ENCODE results near the gene DAPK1.

DAPK1 gene

GRCh38 chr9:87601595-87601994, 103.9 kb downstream of the DAPK1 start:
- TF ChIP-seq CTCF (IDR thresholded peaks at IDR 0.05; ENCODE audit: low read depth, low read length, missing control alignments) = no peak
- no peak for DNase-seq (ENCODE audit: extremely low read depth, low read depth)
- no peak overlapping the region for H3K4me3 ChIP-seq (replicated peaks; ENCODE audit: low read depth, low read length)

- no peak overlapping the region for H3K4me3 ChIP-seq (replicated peaks; ENCODE audit: low read depth, low read length)
- DNase-seq (ENCODE audit: extremely low read depth, low read depth) = no peak
- TF ChIP-seq CTCF (IDR thresholded peaks at IDR 0.05; ENCODE audit: low read depth, low read length, missing control alignments) = no peak
These were observed 105.4 kb downstream of the DAPK1 start for GRCh38 chr9:87602933-87603643.

GRCh38 chr9:87603854-87604490, 106.3 kb downstream of the DAPK1 start:
- no peak overlapping the region for H3K4me3 ChIP-seq (replicated peaks; ENCODE audit: low read depth, low read length)
- no peak for TF ChIP-seq CTCF (IDR thresholded peaks at IDR 0.05; ENCODE audit: low read depth, low read length, missing control alignments)
- DNase-seq (ENCODE audit: extremely low read depth, low read depth) = no peak

- no peak for DNase-seq (ENCODE audit: extremely low read depth, low read depth)
- TF ChIP-seq CTCF (IDR thresholded peaks at IDR 0.05; ENCODE audit: low read depth, low read length, missing control alignments) = no peak
- H3K4me3 ChIP-seq (replicated peaks; ENCODE audit: low read depth, low read length) = no peak overlapping the region
These were observed 107.4 kb downstream of the DAPK1 start for GRCh38 chr9:87604886-87605588.

GRCh38 chr9:87605676-87606075, 108.0 kb downstream of the DAPK1 start:
- DNase-seq (ENCODE audit: extremely low read depth, low read depth) = no peak
- no peak overlapping the region for H3K4me3 ChIP-seq (replicated peaks; ENCODE audit: low read depth, low read length)
- TF ChIP-seq CTCF (IDR thresholded peaks at IDR 0.05; ENCODE audit: low read depth, low read length, missing control alignments) = no peak

- no peak overlapping the region for H3K4me3 ChIP-seq (replicated peaks; ENCODE audit: low read depth, low read length)
- peak; percentile 43 for DNase-seq (ENCODE audit: extremely low read depth, low read depth)
These were observed 109.3 kb downstream of the DAPK1 start for GRCh38 chr9:87606841-87607521.

More at GRCh38 chr9:87606841-87607521, 109.3 kb downstream of the DAPK1 start:
- TF ChIP-seq CTCF (IDR thresholded peaks at IDR 0.05; ENCODE audit: low read depth, low read length, missing control alignments) = no peak

Measured in HFF-Myc (cell line).